Panc1 (cell line): ENCODE data around the gene ERFL. TPM values are rescaled to one million over a fixed set of nuclear protein-coding genes. Genes with fewer than 3 reads are reported as not detected.

Source experiments
- ATAC-seq: fragments of 200-7000 bp; cut with Tn5 transposase; 2 replicates; pipeline ENCODE4 v1.9.1; 2020; ENCODE audit warnings: mild to moderate bottlenecking, moderate library complexity
- BruUV-seq: library from RNA; stranded (reverse); fragments of 400-500 nt; replicated peaks from 2 replicates; lab custom pipeline; 2021; lab: Mats Ljungman, UMichigan
- CTCF ChIA-PET: fragments of 300-600 bp; sonication (Branson Sonifier 250); formaldehyde crosslinking; loops from one replicate; lab custom pipeline; 2022; ENCODE audit warnings: antibody characterized with exemption; lab: Charles Lee
- POLR2A ChIA-PET: fragments of 300-600 bp; sonication (Branson Sonifier 250); formaldehyde crosslinking; loops from one replicate; lab custom pipeline; 2022; ENCODE audit warnings: antibody characterized with exemption; lab: Charles Lee
- DNase-seq: peaks from one replicate; pipeline ENCODE4 v3.0.0-alpha.2; 2010; ENCODE audit warnings: low read depth, low spot score
- H3K27ac ChIP-seq: 2 replicates; pipeline ENCODE4 v1.5.1; 2011; ENCODE audit warnings: mild to moderate bottlenecking, low read length, inconsistent platforms
- H3K27me3 ChIP-seq: fragments of 200-500 bp; sonication (Bioruptor generic); 2 replicates; pipeline ENCODE4 v1.6.0; 2014; ENCODE audit warnings: low read length, inconsistent platforms; ENCODE audit not compliant: control insufficient read depth, insufficient read depth
- H3K36me3 ChIP-seq: fragments of 200-500 bp; sonication (Bioruptor generic); 2 replicates; pipeline ENCODE4 v1.5.1; 2014; ENCODE audit warnings: inconsistent platforms, mild to moderate bottlenecking, low read length, moderate library complexity; ENCODE audit not compliant: control insufficient read depth, insufficient read depth
- H3K4me1 ChIP-seq: 2 replicates; pipeline ENCODE4 v1.5.1; 2011; ENCODE audit warnings: inconsistent platforms, mild to moderate bottlenecking, low read length, moderate library complexity; ENCODE audit not compliant: control insufficient read depth, insufficient read depth
- H3K4me3 ChIP-seq, 2 experiments: 2 replicates each; pipeline ENCODE4 v1.5.1; 2011 to 2012; ENCODE audit warnings: low read depth in 2 of 2, low read length in 2 of 2, mild to moderate bottlenecking in 2 of 2, inconsistent platforms in 1 of 2, moderate library complexity in 1 of 2
- H3K9me3 ChIP-seq: fragments of 200-500 bp; sonication (Bioruptor generic); 2 replicates; pipeline ENCODE4 v1.5.1; 2014; ENCODE audit warnings: low read depth, mild to moderate bottlenecking, inconsistent platforms, low read length, moderate library complexity; ENCODE audit not compliant: control insufficient read depth, insufficient read depth
- POLR2AphosphoS5 ChIP-seq: IDR thresholded peaks from 2 replicates; pipeline ENCODE4 v1.6.1; 2012; ENCODE audit warnings: mild to moderate bottlenecking, low read depth, low read length, moderate library complexity
- SIN3A ChIP-seq: IDR thresholded peaks from 2 replicates; pipeline ENCODE4 v1.6.1; 2012; ENCODE audit warnings: low read depth, mild to moderate bottlenecking, low read length, moderate library complexity, borderline replicate concordance; ENCODE audit not compliant: insufficient read depth
- TCF7L2 ChIP-seq: IDR thresholded peaks from 2 replicates; pipeline ENCODE4 v1.6.1; 2011; ENCODE audit warnings: mild to moderate bottlenecking, low read depth, low read length, inconsistent platforms
- in situ Hi-C: cut with HindIII; loops from 2 replicates; pipeline ENCODE4 v1.10.0; 2016; ENCODE audit warnings: low sequenced_read_pairs, low pct_unique_long_range_greater_than_20kb
- intact Hi-C: fragments of 100-400 bp; cut with micrococcal nuclease; formaldehyde crosslinking; loops from one replicate; pipeline ENCODE4 v1.10.0; 2022; ENCODE audit not compliant: unreplicated experiment
- total RNA-seq: library from RNA; stranded (reverse); gene quantifications from one replicate; pipeline ENCODE4 v1.2.1, GENCODE V29; 2021; ENCODE audit not compliant: unreplicated experiment
- TF ChIP-seq, protein P1 (sequence below), 2 experiments: IDR thresholded peaks; 2 replicates each; pipeline ENCODE4 v1.6.1; 2011 to 2012; ENCODE audit warnings: low read depth in 2 of 2, control low read depth in 1 of 2, low read length in 1 of 2, mild to moderate bottlenecking in 1 of 2, moderate library complexity in 1 of 2; ENCODE audit not compliant: insufficient read depth in 1 of 2
- TF ChIP-seq, protein P2 (sequence below): fragments of 450-650 bp; IDR thresholded peaks from 2 replicates; pipeline ENCODE4 v1.5.1; 2017; ENCODE audit warnings: mild to moderate bottlenecking

Gene ERFL
- total RNA-seq, 1 experiment from 2014 or later = 0.18 TPM

DNA sequence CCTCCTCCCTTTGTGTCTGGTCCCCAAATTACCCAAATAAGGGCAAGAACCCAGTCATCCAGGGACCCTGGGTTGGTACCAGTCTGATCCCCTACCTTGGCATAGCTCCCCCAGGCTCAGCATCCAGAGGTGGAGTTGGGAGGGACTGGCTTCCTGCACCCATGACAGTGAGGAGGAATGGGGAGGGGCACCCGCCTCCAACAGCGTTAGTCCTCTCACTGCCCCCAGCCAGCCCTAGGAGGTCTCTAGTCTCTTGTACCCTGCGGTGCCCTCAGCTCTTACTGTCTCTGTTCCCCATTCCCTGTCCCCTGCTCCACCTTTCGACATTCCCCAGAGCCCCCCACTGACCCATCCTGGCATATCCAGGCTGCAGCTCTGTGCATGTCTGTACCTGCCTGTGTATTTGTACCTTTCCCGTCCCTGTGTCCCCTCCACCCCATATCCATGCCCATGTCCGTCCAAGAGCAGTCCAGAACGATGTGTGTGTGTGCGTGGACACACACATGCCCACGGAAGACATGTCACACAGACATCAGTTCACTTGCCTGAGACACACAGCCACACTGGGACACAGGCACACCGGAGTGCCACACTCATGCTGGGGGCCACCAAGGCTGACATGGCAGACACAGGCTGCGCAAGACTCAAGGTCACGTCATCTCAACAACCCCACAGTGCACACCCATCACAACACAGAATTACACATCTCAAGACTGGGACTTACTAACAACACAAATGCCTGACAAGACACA lies 17.8 kb downstream of the ERFL start:
- intact Hi-C loops = no loop called here
- Histone ChIP-seq H3K27me3 (no peaks in the 10 kb centered on the region; the same call in 1 of the 2 replicates), H3K9me3 (no peaks in the 10 kb centered on the region), H3K4me3 (no peak overlapping the region), H3K36me3 (no peaks in the 10 kb centered on the region), H3K27ac (no peak overlapping the region), H3K4me1 (no peaks in the 10 kb centered on the region)
- TF ChIP-seq TCF7L2 = no peak
- TF ChIP-seq, protein P1, sequence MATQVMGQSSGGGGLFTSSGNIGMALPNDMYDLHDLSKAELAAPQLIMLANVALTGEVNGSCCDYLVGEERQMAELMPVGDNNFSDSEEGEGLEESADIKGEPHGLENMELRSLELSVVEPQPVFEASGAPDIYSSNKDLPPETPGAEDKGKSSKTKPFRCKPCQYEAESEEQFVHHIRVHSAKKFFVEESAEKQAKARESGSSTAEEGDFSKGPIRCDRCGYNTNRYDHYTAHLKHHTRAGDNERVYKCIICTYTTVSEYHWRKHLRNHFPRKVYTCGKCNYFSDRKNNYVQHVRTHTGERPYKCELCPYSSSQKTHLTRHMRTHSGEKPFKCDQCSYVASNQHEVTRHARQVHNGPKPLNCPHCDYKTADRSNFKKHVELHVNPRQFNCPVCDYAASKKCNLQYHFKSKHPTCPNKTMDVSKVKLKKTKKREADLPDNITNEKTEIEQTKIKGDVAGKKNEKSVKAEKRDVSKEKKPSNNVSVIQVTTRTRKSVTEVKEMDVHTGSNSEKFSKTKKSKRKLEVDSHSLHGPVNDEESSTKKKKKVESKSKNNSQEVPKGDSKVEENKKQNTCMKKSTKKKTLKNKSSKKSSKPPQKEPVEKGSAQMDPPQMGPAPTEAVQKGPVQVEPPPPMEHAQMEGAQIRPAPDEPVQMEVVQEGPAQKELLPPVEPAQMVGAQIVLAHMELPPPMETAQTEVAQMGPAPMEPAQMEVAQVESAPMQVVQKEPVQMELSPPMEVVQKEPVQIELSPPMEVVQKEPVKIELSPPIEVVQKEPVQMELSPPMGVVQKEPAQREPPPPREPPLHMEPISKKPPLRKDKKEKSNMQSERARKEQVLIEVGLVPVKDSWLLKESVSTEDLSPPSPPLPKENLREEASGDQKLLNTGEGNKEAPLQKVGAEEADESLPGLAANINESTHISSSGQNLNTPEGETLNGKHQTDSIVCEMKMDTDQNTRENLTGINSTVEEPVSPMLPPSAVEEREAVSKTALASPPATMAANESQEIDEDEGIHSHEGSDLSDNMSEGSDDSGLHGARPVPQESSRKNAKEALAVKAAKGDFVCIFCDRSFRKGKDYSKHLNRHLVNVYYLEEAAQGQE (IDR thresholded peaks at IDR 0.05; ENCODE audit: insufficient read depth in 1 of 2, low read depth in 2 of 2, low read length in 1 of 2) = no peak
- no peak for TF ChIP-seq POLR2AphosphoS5
- TF ChIP-seq, protein P2, sequence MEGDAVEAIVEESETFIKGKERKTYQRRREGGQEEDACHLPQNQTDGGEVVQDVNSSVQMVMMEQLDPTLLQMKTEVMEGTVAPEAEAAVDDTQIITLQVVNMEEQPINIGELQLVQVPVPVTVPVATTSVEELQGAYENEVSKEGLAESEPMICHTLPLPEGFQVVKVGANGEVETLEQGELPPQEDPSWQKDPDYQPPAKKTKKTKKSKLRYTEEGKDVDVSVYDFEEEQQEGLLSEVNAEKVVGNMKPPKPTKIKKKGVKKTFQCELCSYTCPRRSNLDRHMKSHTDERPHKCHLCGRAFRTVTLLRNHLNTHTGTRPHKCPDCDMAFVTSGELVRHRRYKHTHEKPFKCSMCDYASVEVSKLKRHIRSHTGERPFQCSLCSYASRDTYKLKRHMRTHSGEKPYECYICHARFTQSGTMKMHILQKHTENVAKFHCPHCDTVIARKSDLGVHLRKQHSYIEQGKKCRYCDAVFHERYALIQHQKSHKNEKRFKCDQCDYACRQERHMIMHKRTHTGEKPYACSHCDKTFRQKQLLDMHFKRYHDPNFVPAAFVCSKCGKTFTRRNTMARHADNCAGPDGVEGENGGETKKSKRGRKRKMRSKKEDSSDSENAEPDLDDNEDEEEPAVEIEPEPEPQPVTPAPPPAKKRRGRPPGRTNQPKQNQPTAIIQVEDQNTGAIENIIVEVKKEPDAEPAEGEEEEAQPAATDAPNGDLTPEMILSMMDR = no peak
- no peak for TF ChIP-seq SIN3A
- no TSS peak for BruUV-seq
- no peak for DNase-seq
- in situ Hi-C loops = no loop called here
- CTCF ChIA-PET = no interaction called here
- ATAC-seq = 0 out of 2 replicates have a peak, but pooled peaks have one; percentile 18
- POLR2A ChIA-PET = no interaction called here

DNA sequence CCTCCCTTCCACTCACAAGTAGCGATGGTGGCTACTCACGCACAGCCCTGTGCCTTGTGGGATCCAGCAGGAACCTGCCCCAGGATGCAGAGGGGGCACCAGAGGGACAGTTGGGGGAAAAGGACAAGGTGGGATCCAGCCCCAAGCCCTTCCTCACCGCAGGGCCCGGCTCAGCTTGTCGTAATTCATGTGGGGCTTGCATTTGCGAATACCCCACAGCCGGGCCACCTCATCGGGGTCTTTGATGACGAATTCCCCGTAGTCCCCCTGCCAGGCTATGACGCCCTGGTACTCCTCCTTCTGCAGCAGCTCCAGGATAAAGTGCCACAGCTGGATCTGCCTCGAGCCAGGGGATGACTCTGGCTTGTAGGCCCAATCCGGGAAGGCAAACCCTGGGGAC lies 18.5 kb downstream of the ERFL start:
- CTCF ChIA-PET = no interaction called here
- Histone ChIP-seq H3K27me3 (no peaks in the 10 kb centered on the region; the same call in 1 of the 2 replicates), H3K9me3 (no peaks in the 10 kb centered on the region), H3K4me1 (no peaks in the 10 kb centered on the region), H3K36me3 (no peaks in the 10 kb centered on the region), H3K27ac (no peak overlapping the region), H3K4me3 (no peak overlapping the region)
- BruUV-seq = no TSS peak
- no peak for DNase-seq
- ATAC-seq = no peak
- POLR2A ChIA-PET = no interaction called here
- intact Hi-C loops = no loop called here
- TF ChIP-seq, protein P2 = no peak
- TF ChIP-seq, protein P1 (IDR thresholded peaks at IDR 0.05; ENCODE audit: insufficient read depth in 1 of 2, low read depth in 2 of 2, low read length in 1 of 2) = no peak
- TF ChIP-seq POLR2AphosphoS5 = no peak
- TF ChIP-seq SIN3A = no peak
- TF ChIP-seq TCF7L2 = no peak
- in situ Hi-C loops = no loop called here
